Liver (tissue), 9 donors: ENCODE results near the gene GDPD5. TPM values are rescaled to one million over a fixed set of nuclear protein-coding genes. Genes with fewer than 3 reads are reported as not detected.

Experiments
- DNase-seq: peaks from one replicate; pipeline ENCODE4 v3.0.0-alpha.2; 2017; ENCODE audit warnings: low spot score
- H3K27ac ChIP-seq, 2 donors: one replicate each; pipeline ENCODE4 v1.7.0; 2013; ENCODE audit warnings: inconsistent platforms in 2 of 2, low read length in 2 of 2, control low read depth in 1 of 2, low read depth in 1 of 2, mild to moderate bottlenecking in 1 of 2
- H3K27me3 ChIP-seq, 4 donors: one replicate each; pipeline versions ENCODE4 v1.6.1 to v1.7.0; 2013; ENCODE audit warnings: low read length in 3 of 4, inconsistent platforms in 1 of 4, mild to moderate bottlenecking in 1 of 4, moderate library complexity in 1 of 4; ENCODE audit not compliant: control insufficient read depth in 4 of 4, insufficient read depth in 4 of 4
- H3K36me3 ChIP-seq, 4 donors: one replicate each; pipeline versions ENCODE4 v1.6.1 to v1.7.0; 2013; ENCODE audit warnings: low read length in 3 of 4, mild to moderate bottlenecking in 3 of 4, low read depth in 1 of 4, moderate library complexity in 1 of 4; ENCODE audit not compliant: control insufficient read depth in 4 of 4, insufficient read depth in 3 of 4
- H3K4me1 ChIP-seq, 4 donors: one replicate each; pipeline versions ENCODE4 v1.6.1 to v1.7.0; 2013; ENCODE audit warnings: low read length in 3 of 4, mild to moderate bottlenecking in 3 of 4, moderate library complexity in 1 of 4; ENCODE audit not compliant: control insufficient read depth in 4 of 4, insufficient read depth in 4 of 4
- H3K4me3 ChIP-seq, 3 donors: one replicate each; pipeline versions ENCODE4 v1.6.1 to v1.7.0; 2013; ENCODE audit warnings: low read length in 3 of 3, control low read depth in 1 of 3, low read depth in 1 of 3, mild to moderate bottlenecking in 1 of 3
- H3K9ac ChIP-seq, 2 donors: one replicate each; pipeline ENCODE4 v1.7.0; 2013; ENCODE audit warnings: low read length in 2 of 2, mild to moderate bottlenecking in 2 of 2, moderate library complexity in 2 of 2, control low read depth in 1 of 2, low read depth in 1 of 2
- H3K9me3 ChIP-seq, 4 donors: one replicate each; pipeline versions ENCODE4 v1.6.1 to v1.7.0; 2013; ENCODE audit warnings: low read length in 3 of 4; ENCODE audit not compliant: control insufficient read depth in 4 of 4
- EGR1 ChIP-seq, 2 donors: IDR thresholded peaks; 2 replicates each; pipeline ENCODE4 v1.6.1; 2016 to 2018; ENCODE audit warnings: antibody characterized with exemption in 2 of 2, low read depth in 2 of 2
- FOXA1 ChIP-seq: IDR thresholded peaks from 2 replicates; pipeline ENCODE4 v1.6.1; 2016; ENCODE audit warnings: antibody characterized with exemption
- FOXA2 ChIP-seq: IDR thresholded peaks from 2 replicates; pipeline ENCODE4 v1.6.1; 2016; ENCODE audit warnings: antibody characterized with exemption
- GABPA ChIP-seq, 2 donors: IDR thresholded peaks in 1 of 2; conservative IDR thresholded peaks in 1 of 2; 2 replicates each; pipeline ENCODE4 v1.6.1; 2016; ENCODE audit warnings: antibody characterized with exemption in 2 of 2, mild to moderate bottlenecking in 1 of 2, moderate library complexity in 1 of 2
- HNF4A ChIP-seq, 2 donors: conservative IDR thresholded peaks; 2 replicates each; pipeline ENCODE4 v1.6.1; 2016; ENCODE audit warnings: antibody characterized with exemption in 2 of 2, mild to moderate bottlenecking in 2 of 2
- HNF4G ChIP-seq: IDR thresholded peaks from 2 replicates; pipeline ENCODE4 v1.6.1; 2016; ENCODE audit warnings: antibody characterized with exemption
- JUND ChIP-seq, 2 donors: IDR thresholded peaks; 2 replicates each; pipeline ENCODE4 v1.6.1; 2016; ENCODE audit warnings: antibody characterized with exemption in 2 of 2
- NR2F2 ChIP-seq: IDR thresholded peaks from 2 replicates; pipeline ENCODE4 v1.6.1; 2016; ENCODE audit warnings: antibody characterized with exemption
- RAD21 ChIP-seq, 2 donors: IDR thresholded peaks; 2 replicates each; pipeline ENCODE4 v1.6.1; 2016; ENCODE audit warnings: antibody characterized with exemption in 2 of 2, mild to moderate bottlenecking in 2 of 2
- RXRA ChIP-seq, 2 donors: IDR thresholded peaks; 2 replicates each; pipeline ENCODE4 v1.6.1; 2017 to 2018; ENCODE audit warnings: antibody characterized with exemption in 2 of 2, mild to moderate bottlenecking in 1 of 2
- SP1 ChIP-seq: IDR thresholded peaks from 2 replicates; pipeline ENCODE4 v1.6.1; 2018; ENCODE audit warnings: antibody characterized with exemption, mild to moderate bottlenecking
- TAF1 ChIP-seq: conservative IDR thresholded peaks from 2 replicates; pipeline ENCODE4 v1.6.1; 2016; ENCODE audit warnings: antibody characterized with exemption, mild to moderate bottlenecking
- YY1 ChIP-seq: IDR thresholded peaks from 2 replicates; pipeline ENCODE4 v1.6.1; 2016; ENCODE audit warnings: antibody characterized with exemption, mild to moderate bottlenecking
- WGBS: extraction: QIAGEN DNeasy Blood & Tissue Kit; methylation state at CpG from one replicate; pipeline ENCODE4 v1.1.7; 2013; 5-methylcytosine and 5-hydroxymethylcytosine counted together
- polyA plus RNA-seq, 2 donors: library from polyadenylated mRNA; stranded (reverse) in 1 of 2; unstranded in 1 of 2; fragments of 200-250 nt in 1 of 2; fragments of >200 nt in 1 of 2; fragmentation: Nextera tagmentation in 1 of 2; extraction: Ambion mirVana in 1 of 2; gene quantifications; one replicate each; pipeline versions ENCODE4 v1.2.1 to v1.2.3, GENCODE V29; 2013 to 2015
- total RNA-seq, 2 donors: library from RNA; depleted of rRNA; stranded (reverse); fragments of >200 nt; gene quantifications; one replicate each; pipeline ENCODE4 v1.2.3, GENCODE V29; 2014
- TF ChIP-seq, protein P1 (sequence below): IDR thresholded peaks from 2 replicates; pipeline ENCODE4 v1.6.1; 2016; ENCODE audit warnings: antibody characterized with exemption, mild to moderate bottlenecking
- TF ChIP-seq, protein P2 (sequence below): IDR thresholded peaks from 2 replicates; pipeline ENCODE4 v1.6.1; 2016; ENCODE audit warnings: antibody characterized with exemption
- TF ChIP-seq, protein P3 (sequence below): fragments of 150-350 bp; IDR thresholded peaks from 2 replicates; pipeline ENCODE4 v1.5.1; 2017; ENCODE audit warnings: improper control_type of control experiment, low read depth, low read length; ENCODE audit not compliant: missing input control
- TF ChIP-seq, protein P4 (sequence below): IDR thresholded peaks from 2 replicates; pipeline ENCODE4 v1.6.1; 2016; ENCODE audit warnings: antibody characterized with exemption
- TF ChIP-seq, protein P5 (sequence below): IDR thresholded peaks from 2 replicates; pipeline ENCODE4 v1.6.1; 2016; ENCODE audit warnings: antibody characterized with exemption
- donor health status: healthy.
- donor health status: healthy.
- donor health status: healthy.
- donor health status: healthy.
- donor health status: healthy.

Gene GDPD5
- total and polyA plus RNA-seq, 4 donors, result 3.0 to 22.8 (median 4.2) TPM

DNA sequence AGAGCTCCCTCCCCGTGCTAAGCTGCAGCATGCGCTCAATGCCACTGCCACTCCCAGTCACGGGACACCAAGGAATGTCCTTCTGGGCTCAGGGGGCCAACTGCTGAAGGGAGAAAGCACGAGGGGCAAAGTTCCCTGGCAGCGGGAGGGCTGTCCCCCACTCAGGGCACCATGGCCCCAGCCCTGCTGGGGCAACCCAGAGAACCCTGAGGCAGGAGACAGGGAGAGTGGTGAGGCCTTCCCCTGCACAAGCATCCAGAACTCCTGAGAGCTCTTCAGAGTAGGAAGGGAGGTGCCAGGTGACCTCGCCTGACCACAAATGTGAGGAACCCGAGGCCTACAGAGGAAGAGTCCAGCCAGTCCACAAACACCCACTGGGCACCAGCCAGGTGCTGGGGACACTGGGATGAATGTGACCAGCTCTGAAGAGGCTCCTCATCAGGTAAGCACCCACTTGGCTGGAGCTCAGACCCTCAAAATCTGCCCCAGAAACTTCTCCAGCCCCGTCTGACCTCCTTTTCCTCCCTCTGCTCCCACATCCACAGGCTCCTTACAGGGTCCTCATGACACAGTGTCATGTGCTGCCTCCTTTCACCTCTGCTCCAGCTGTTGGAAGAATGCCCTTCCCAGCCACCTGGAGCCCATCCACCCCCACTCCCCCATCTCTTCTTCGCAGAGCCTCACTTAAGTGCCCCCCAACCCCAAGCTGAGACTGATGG, 15.6 kb downstream of the GDPD5 start:
- 72% methylated on average over 9 of the region's 9 CpGs for WGBS
- Histone ChIP-seq H3K9ac (no peak overlapping the region), H3K27ac (no peak overlapping the region), H3K9me3 (no peaks in the 10 kb centered on the region), H3K4me1 (peaks cover 0 to 9% (median 5%) of the 10 kb centered on the region in 4 donors), H3K27me3 (no peaks in the 10 kb centered on the region), H3K4me3 (no peak overlapping the region), H3K36me3 (no peaks in the 10 kb centered on the region)
- DNase-seq, result no peak
- TF ChIP-seq, protein P1, sequence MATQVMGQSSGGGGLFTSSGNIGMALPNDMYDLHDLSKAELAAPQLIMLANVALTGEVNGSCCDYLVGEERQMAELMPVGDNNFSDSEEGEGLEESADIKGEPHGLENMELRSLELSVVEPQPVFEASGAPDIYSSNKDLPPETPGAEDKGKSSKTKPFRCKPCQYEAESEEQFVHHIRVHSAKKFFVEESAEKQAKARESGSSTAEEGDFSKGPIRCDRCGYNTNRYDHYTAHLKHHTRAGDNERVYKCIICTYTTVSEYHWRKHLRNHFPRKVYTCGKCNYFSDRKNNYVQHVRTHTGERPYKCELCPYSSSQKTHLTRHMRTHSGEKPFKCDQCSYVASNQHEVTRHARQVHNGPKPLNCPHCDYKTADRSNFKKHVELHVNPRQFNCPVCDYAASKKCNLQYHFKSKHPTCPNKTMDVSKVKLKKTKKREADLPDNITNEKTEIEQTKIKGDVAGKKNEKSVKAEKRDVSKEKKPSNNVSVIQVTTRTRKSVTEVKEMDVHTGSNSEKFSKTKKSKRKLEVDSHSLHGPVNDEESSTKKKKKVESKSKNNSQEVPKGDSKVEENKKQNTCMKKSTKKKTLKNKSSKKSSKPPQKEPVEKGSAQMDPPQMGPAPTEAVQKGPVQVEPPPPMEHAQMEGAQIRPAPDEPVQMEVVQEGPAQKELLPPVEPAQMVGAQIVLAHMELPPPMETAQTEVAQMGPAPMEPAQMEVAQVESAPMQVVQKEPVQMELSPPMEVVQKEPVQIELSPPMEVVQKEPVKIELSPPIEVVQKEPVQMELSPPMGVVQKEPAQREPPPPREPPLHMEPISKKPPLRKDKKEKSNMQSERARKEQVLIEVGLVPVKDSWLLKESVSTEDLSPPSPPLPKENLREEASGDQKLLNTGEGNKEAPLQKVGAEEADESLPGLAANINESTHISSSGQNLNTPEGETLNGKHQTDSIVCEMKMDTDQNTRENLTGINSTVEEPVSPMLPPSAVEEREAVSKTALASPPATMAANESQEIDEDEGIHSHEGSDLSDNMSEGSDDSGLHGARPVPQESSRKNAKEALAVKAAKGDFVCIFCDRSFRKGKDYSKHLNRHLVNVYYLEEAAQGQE, result no peak
- TF ChIP-seq HNF4A (conservative IDR thresholded peaks at IDR 0.05) (no peak), GABPA (IDR thresholded peaks at IDR 0.05 in 1 of 2, conservative IDR thresholded peaks at IDR 0.05 in 1 of 2) (no peak), RXRA (IDR thresholded peaks at IDR 0.05) (no peak), EGR1 (IDR thresholded peaks at IDR 0.05; ENCODE audit: low read depth in 2 of 2) (no peak), JUND (IDR thresholded peaks at IDR 0.05) (no peak), FOXA1 (no peak), NR2F2 (no peak), HNF4G (no peak), SP1 (no peak), TAF1 (no peak), FOXA2 (no peak), YY1 (no peak), RAD21 (IDR thresholded peaks at IDR 0.05) (no peak)
- TF ChIP-seq, protein P2, sequence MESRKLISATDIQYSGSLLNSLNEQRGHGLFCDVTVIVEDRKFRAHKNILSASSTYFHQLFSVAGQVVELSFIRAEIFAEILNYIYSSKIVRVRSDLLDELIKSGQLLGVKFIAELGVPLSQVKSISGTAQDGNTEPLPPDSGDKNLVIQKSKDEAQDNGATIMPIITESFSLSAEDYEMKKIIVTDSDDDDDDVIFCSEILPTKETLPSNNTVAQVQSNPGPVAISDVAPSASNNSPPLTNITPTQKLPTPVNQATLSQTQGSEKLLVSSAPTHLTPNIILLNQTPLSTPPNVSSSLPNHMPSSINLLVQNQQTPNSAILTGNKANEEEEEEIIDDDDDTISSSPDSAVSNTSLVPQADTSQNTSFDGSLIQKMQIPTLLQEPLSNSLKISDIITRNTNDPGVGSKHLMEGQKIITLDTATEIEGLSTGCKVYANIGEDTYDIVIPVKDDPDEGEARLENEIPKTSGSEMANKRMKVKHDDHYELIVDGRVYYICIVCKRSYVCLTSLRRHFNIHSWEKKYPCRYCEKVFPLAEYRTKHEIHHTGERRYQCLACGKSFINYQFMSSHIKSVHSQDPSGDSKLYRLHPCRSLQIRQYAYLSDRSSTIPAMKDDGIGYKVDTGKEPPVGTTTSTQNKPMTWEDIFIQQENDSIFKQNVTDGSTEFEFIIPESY, result no peak
- TF ChIP-seq, protein P3, sequence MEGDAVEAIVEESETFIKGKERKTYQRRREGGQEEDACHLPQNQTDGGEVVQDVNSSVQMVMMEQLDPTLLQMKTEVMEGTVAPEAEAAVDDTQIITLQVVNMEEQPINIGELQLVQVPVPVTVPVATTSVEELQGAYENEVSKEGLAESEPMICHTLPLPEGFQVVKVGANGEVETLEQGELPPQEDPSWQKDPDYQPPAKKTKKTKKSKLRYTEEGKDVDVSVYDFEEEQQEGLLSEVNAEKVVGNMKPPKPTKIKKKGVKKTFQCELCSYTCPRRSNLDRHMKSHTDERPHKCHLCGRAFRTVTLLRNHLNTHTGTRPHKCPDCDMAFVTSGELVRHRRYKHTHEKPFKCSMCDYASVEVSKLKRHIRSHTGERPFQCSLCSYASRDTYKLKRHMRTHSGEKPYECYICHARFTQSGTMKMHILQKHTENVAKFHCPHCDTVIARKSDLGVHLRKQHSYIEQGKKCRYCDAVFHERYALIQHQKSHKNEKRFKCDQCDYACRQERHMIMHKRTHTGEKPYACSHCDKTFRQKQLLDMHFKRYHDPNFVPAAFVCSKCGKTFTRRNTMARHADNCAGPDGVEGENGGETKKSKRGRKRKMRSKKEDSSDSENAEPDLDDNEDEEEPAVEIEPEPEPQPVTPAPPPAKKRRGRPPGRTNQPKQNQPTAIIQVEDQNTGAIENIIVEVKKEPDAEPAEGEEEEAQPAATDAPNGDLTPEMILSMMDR, result no peak
- TF ChIP-seq, protein P4, sequence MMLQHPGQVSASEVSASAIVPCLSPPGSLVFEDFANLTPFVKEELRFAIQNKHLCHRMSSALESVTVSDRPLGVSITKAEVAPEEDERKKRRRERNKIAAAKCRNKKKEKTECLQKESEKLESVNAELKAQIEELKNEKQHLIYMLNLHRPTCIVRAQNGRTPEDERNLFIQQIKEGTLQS, result no peak
- TF ChIP-seq, protein P5, sequence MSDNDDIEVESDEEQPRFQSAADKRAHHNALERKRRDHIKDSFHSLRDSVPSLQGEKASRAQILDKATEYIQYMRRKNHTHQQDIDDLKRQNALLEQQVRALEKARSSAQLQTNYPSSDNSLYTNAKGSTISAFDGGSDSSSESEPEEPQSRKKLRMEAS, result no peak
